Measurements from ENCODE around the gene GATAD2B.

The GATAD2B gene

DNA sequence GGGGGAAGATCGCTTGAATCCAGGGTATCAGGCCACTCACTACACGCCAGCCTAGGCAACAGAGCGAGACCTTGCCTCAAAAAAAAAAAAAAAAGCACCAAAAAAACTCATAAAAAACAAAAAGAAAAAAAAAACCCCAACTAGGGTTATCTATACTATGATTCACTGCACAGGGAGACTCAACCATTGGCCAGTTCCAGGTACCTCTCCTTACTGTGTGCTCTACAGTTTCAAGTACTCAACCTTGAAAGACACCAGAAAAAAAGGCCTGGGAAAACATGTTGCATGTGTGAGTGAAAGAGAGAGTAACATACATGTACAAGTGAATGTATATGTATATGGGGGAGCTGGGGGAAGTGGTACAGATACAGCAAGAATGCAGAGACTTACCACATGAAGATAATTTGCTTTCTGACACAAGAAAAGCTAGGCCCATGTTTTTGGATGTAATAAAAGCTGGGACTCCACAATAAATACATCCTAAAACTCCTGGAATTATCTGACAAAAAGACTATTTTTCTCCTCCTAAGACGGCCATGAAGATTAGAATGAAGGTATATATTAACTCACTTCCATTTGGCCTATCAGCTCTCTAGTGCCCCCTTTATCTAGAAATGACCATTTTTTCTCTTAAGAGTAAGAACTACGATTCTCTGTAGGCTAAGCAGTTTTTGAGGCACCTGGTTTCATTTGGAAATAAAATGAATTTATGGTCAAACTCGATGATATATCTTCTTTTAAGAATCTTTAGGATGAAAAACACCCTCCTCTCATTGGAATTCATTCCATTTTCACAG, 95.4 kb downstream of the GATAD2B start:
- Histone ChIP-seq H2AFZ (ENCODE audit: low read length) (no peak overlapping the region), H3K27me3 (ENCODE audit: insufficient read depth, low read length, poor library complexity, severe bottlenecking) (no peaks in the 10 kb centered on the region), H3K4me1 (ENCODE audit: insufficient read depth, low read length, poor library complexity, severe bottlenecking) (no peaks in the 10 kb centered on the region), H3K9me2 (replicated peaks; ENCODE audit: low read depth, low read length) (no peaks in the 10 kb centered on the region), H3K9me3 (ENCODE audit: insufficient read depth, low read depth, low read length) (no peaks in the 10 kb centered on the region), H3K4me3 (ENCODE audit: low read length, poor library complexity, severe bottlenecking) (no peak overlapping the region), H4K20me1 (ENCODE audit: insufficient read depth, low read length, poor library complexity, severe bottlenecking) (peaks cover 5% of the 10 kb centered on the region), H3K79me2 (ENCODE audit: insufficient read depth, low read length) (peaks cover 24% of the 10 kb centered on the region), H3K4me2 (ENCODE audit: low read depth, low read length, poor library complexity, severe bottlenecking) (no peak overlapping the region), H3F3A (ENCODE audit: low read depth) (no peaks in the 10 kb centered on the region), H3K9ac (ENCODE audit: low read depth, low read length, poor library complexity, severe bottlenecking) (no peak overlapping the region), H3K36me3 (ENCODE audit: insufficient read depth, low read length) (peaks cover 42% of the 10 kb centered on the region; the same call in 1 of the 2 replicates)
- TF ChIP-seq, protein P1, sequence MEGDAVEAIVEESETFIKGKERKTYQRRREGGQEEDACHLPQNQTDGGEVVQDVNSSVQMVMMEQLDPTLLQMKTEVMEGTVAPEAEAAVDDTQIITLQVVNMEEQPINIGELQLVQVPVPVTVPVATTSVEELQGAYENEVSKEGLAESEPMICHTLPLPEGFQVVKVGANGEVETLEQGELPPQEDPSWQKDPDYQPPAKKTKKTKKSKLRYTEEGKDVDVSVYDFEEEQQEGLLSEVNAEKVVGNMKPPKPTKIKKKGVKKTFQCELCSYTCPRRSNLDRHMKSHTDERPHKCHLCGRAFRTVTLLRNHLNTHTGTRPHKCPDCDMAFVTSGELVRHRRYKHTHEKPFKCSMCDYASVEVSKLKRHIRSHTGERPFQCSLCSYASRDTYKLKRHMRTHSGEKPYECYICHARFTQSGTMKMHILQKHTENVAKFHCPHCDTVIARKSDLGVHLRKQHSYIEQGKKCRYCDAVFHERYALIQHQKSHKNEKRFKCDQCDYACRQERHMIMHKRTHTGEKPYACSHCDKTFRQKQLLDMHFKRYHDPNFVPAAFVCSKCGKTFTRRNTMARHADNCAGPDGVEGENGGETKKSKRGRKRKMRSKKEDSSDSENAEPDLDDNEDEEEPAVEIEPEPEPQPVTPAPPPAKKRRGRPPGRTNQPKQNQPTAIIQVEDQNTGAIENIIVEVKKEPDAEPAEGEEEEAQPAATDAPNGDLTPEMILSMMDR (conservative IDR thresholded peaks at IDR 0.05; ENCODE audit: low read length), result peak; percentile 43
- TF ChIP-seq EZH2phosphoT487 (IDR thresholded peaks at IDR 0.05; ENCODE audit: borderline replicate concordance), result no peak

DNA sequence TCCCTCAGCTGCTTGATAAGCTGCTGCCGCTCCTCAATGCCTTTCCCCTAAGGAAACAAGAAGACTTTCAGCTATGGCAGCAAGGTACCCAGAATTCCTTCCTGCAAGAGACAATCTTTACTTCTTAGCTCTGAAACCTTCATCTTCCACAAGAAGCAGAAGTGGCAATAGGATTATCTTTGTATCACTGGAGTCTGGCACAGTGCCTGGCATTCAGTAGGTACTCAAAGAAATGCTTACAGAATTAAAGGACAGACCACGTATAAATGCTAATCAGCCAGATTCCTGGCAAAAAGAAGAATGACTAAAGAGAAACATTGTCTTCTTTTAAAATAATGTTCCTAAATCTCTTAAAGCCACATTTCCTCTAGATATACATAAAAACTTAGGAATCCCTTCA, 103.9 kb downstream of the GATAD2B start:
- H3K36me3 ChIP-seq (ENCODE audit: insufficient read depth, low read length), result peaks cover 53% of the 10 kb centered on the region
- H3K4me3 ChIP-seq (ENCODE audit: low read length, poor library complexity, severe bottlenecking), result no peak overlapping the region
- TF ChIP-seq EZH2phosphoT487 (IDR thresholded peaks at IDR 0.05; ENCODE audit: borderline replicate concordance), result no peak
- TF ChIP-seq, protein P1 (conservative IDR thresholded peaks at IDR 0.05; ENCODE audit: low read length), result no peak
- H3K9me2 ChIP-seq (replicated peaks; ENCODE audit: low read depth, low read length), result no peaks in the 10 kb centered on the region
- no peaks in the 10 kb centered on the region for H3K27me3 ChIP-seq (ENCODE audit: insufficient read depth, low read length, poor library complexity, severe bottlenecking)
- peaks cover 2% of the 10 kb centered on the region for H4K20me1 ChIP-seq (ENCODE audit: insufficient read depth, low read length, poor library complexity, severe bottlenecking)
- H2AFZ ChIP-seq (ENCODE audit: low read length), result no peak overlapping the region
- no peak overlapping the region for H3K9ac ChIP-seq (ENCODE audit: low read depth, low read length, poor library complexity, severe bottlenecking)
- no peak overlapping the region for H3K4me2 ChIP-seq (ENCODE audit: low read depth, low read length, poor library complexity, severe bottlenecking)
- no peaks in the 10 kb centered on the region for H3K9me3 ChIP-seq (ENCODE audit: insufficient read depth, low read depth, low read length)
- no peaks in the 10 kb centered on the region for H3F3A ChIP-seq (ENCODE audit: low read depth)
- no peaks in the 10 kb centered on the region for H3K4me1 ChIP-seq (ENCODE audit: insufficient read depth, low read length, poor library complexity, severe bottlenecking)
- no peaks in the 10 kb centered on the region for H3K79me2 ChIP-seq (ENCODE audit: insufficient read depth, low read length)

DNA sequence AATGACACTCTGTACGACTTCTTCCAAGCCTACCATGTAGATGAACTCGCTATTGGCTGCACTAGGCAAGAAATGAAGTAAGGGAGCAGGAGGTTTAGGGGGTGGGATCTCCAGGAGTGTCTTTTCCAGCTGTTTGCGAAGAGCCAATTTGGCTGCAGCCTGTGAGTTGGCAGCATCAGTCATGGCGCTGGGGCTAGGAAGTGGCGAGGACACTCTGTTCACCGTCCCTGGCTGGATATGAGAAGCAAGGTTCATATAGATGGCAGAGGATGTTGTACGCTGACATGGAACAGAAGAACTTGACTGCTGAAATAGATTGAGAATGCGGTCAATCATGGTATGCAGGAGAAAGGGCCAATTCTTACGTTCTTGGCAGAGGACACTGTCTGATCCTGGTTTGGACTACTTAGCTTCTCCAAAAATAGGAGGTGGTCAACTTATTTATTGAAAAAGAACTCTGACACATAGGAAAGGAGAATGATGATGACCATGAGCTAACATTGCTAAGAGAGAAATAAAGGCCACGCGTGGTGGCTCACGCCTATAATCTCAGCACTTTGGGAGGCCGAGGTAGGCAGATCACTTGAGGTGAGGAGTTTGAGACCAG, 106.4 kb downstream of the GATAD2B start:
- H4K20me1 ChIP-seq (ENCODE audit: insufficient read depth, low read length, poor library complexity, severe bottlenecking), result peaks cover 2% of the 10 kb centered on the region
- no peaks in the 10 kb centered on the region for H3K4me1 ChIP-seq (ENCODE audit: insufficient read depth, low read length, poor library complexity, severe bottlenecking)
- no peak overlapping the region for H3K4me3 ChIP-seq (ENCODE audit: low read length, poor library complexity, severe bottlenecking)
- H3K4me2 ChIP-seq (ENCODE audit: low read depth, low read length, poor library complexity, severe bottlenecking), result no peak overlapping the region
- H3K9ac ChIP-seq (ENCODE audit: low read depth, low read length, poor library complexity, severe bottlenecking), result no peak overlapping the region
- no peaks in the 10 kb centered on the region for H3K9me2 ChIP-seq (replicated peaks; ENCODE audit: low read depth, low read length)
- TF ChIP-seq, protein P1 (conservative IDR thresholded peaks at IDR 0.05; ENCODE audit: low read length), result no peak
- no peak for TF ChIP-seq EZH2phosphoT487 (IDR thresholded peaks at IDR 0.05; ENCODE audit: borderline replicate concordance)
- H3F3A ChIP-seq (ENCODE audit: low read depth), result no peaks in the 10 kb centered on the region
- peaks cover 76% of the 10 kb centered on the region for H3K36me3 ChIP-seq (ENCODE audit: insufficient read depth, low read length)
- H3K27me3 ChIP-seq (ENCODE audit: insufficient read depth, low read length, poor library complexity, severe bottlenecking), result no peaks in the 10 kb centered on the region
- H3K79me2 ChIP-seq (ENCODE audit: insufficient read depth, low read length), result no peaks in the 10 kb centered on the region
- H3K9me3 ChIP-seq (ENCODE audit: insufficient read depth, low read depth, low read length), result no peaks in the 10 kb centered on the region
- no peak overlapping the region for H2AFZ ChIP-seq (ENCODE audit: low read length)

All from Loucy (cell line).